MM.1S (cell line): Measurements from ENCODE around the gene ZNF516.
A peak's percentile ranks its signal among the peaks of the same experiment; 100 is the strongest.
"Not testable (repeated sequence)": the region's sequence is repeated elsewhere in the genome, so short reads cannot be mapped to it uniquely, and the experiment has no call there.

Source experiments
- DNase-seq: peaks from one replicate; pipeline ENCODE4 v3.0.0-alpha.2; 2015
- H2AFZ ChIP-seq: fragments of 300-600 bp; sonication (generic); 2 replicates; pipeline ENCODE4 v1.6.0; 2016; ENCODE audit warnings: antibody characterized with exemption, low read length
- H3F3A ChIP-seq: fragments of 300-600 bp; sonication (generic); 2 replicates; pipeline ENCODE4 v1.6.1; 2016; ENCODE audit warnings: mild to moderate bottlenecking, antibody characterized with exemption, low read length, moderate library complexity, mixed read lengths; ENCODE audit not compliant: insufficient read depth
- H3K27ac ChIP-seq: fragments of 300-600 bp; sonication (generic); 2 replicates; pipeline ENCODE4 v1.5.1; 2016; ENCODE audit warnings: mild to moderate bottlenecking, low read length
- H3K27me3 ChIP-seq: fragments of 300-600 bp; sonication (generic); replicated peaks from 2 replicates; pipeline ENCODE4 v1.6.0; 2016; ENCODE audit warnings: low read length; ENCODE audit not compliant: insufficient read depth
- H3K36me3 ChIP-seq: fragments of 300-600 bp; sonication (generic); replicated peaks from 2 replicates; pipeline ENCODE4 v1.6.1; 2016; ENCODE audit warnings: mild to moderate bottlenecking, low read length, mixed read lengths; ENCODE audit not compliant: insufficient read depth
- H3K4me1 ChIP-seq: fragments of 300-600 bp; sonication (generic); 2 replicates; pipeline ENCODE4 v1.6.1; 2016; ENCODE audit warnings: low read length, mixed read lengths
- H3K4me2 ChIP-seq: fragments of 300-600 bp; sonication (generic); 2 replicates; pipeline ENCODE4 v1.6.0; 2016; ENCODE audit warnings: low read depth, low read length
- H3K4me3 ChIP-seq: fragments of 300-600 bp; sonication (generic); 2 replicates; pipeline ENCODE4 v1.5.1; 2016; ENCODE audit warnings: low read length, mixed read lengths
- H3K79me2 ChIP-seq: fragments of 300-600 bp; sonication (generic); 2 replicates; pipeline ENCODE4 v1.6.1; 2016; ENCODE audit warnings: mixed run types, low read length, mixed read lengths
- H3K9ac ChIP-seq: fragments of 300-600 bp; sonication (generic); 2 replicates; pipeline ENCODE4 v1.6.1; 2016; ENCODE audit warnings: low read length, mixed read lengths
- H3K9me2 ChIP-seq: fragments of 300-600 bp; sonication (generic); replicated peaks from 2 replicates; pipeline ENCODE4 v1.6.1; 2016; ENCODE audit warnings: mild to moderate bottlenecking, low read length, mixed read lengths; ENCODE audit not compliant: insufficient read depth
- H3K9me3 ChIP-seq: fragments of 300-600 bp; sonication (generic); replicated peaks from 2 replicates; pipeline ENCODE4 v1.6.1; 2016; ENCODE audit warnings: mild to moderate bottlenecking, low read length, mixed read lengths; ENCODE audit not compliant: insufficient read depth
- H4K20me1 ChIP-seq: fragments of 300-600 bp; sonication (generic); 2 replicates; pipeline ENCODE4 v1.6.1; 2016; ENCODE audit warnings: mild to moderate bottlenecking, low read length, moderate library complexity, mixed read lengths; ENCODE audit not compliant: insufficient read depth
- EZH2 ChIP-seq: fragments of 300-600 bp; sonication (generic); optimal IDR thresholded peaks from 2 replicates; pipeline ENCODE3; 2017; ENCODE audit warnings: low read depth, mild to moderate bottlenecking, antibody characterized with exemption, low read length, mixed read lengths
- EZH2phosphoT487 ChIP-seq: fragments of 300-600 bp; sonication (generic); IDR thresholded peaks from 2 replicates; pipeline ENCODE4 v1.6.1; 2018; ENCODE audit warnings: antibody characterized with exemption, low read length
- TF ChIP-seq, protein P1 (sequence below): fragments of 300-600 bp; sonication (generic); IDR thresholded peaks from 2 replicates; pipeline ENCODE4 v1.5.1; 2016; ENCODE audit warnings: antibody characterized with exemption, low read length, mixed read lengths

The ZNF516 gene, protein sequence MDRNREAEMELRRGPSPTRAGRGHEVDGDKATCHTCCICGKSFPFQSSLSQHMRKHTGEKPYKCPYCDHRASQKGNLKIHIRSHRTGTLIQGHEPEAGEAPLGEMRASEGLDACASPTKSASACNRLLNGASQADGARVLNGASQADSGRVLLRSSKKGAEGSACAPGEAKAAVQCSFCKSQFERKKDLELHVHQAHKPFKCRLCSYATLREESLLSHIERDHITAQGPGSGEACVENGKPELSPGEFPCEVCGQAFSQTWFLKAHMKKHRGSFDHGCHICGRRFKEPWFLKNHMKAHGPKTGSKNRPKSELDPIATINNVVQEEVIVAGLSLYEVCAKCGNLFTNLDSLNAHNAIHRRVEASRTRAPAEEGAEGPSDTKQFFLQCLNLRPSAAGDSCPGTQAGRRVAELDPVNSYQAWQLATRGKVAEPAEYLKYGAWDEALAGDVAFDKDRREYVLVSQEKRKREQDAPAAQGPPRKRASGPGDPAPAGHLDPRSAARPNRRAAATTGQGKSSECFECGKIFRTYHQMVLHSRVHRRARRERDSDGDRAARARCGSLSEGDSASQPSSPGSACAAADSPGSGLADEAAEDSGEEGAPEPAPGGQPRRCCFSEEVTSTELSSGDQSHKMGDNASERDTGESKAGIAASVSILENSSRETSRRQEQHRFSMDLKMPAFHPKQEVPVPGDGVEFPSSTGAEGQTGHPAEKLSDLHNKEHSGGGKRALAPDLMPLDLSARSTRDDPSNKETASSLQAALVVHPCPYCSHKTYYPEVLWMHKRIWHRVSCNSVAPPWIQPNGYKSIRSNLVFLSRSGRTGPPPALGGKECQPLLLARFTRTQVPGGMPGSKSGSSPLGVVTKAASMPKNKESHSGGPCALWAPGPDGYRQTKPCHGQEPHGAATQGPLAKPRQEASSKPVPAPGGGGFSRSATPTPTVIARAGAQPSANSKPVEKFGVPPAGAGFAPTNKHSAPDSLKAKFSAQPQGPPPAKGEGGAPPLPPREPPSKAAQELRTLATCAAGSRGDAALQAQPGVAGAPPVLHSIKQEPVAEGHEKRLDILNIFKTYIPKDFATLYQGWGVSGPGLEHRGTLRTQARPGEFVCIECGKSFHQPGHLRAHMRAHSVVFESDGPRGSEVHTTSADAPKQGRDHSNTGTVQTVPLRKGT

GRCh38 chr18:76495006-76495370 is at the start of gene ZNF516:
TSS of gene ZNF516 (minus strand) at chr18:76495242. CDS start at chr18:76443054, 52,188 bp downstream.
- H3K4me2 ChIP-seq: peak within 1 kb of the TSS; percentile 87
- H3K27me3 ChIP-seq: no peaks in the 10 kb centered on the region; the same call in 1 of the 2 replicates
- H3K79me2 ChIP-seq: no peaks in the 10 kb centered on the region
- H2AFZ ChIP-seq: peak within 1 kb of the TSS; percentile 70
- peak within 1 kb of the TSS; percentile 89 for H3K4me3 ChIP-seq
- no peaks in the 10 kb centered on the region for H4K20me1 ChIP-seq
- DNase-seq: no peak
- H3K36me3 ChIP-seq: no peaks in the 10 kb centered on the region
- peak within 1 kb of the TSS; percentile 89; the same call in 1 of the 2 replicates for H3K27ac ChIP-seq
- H3K9me3 ChIP-seq: no peaks in the 10 kb centered on the region
- peaks cover 5% of the 10 kb centered on the region for H3K4me1 ChIP-seq
- H3K9ac ChIP-seq: peak within 1 kb of the TSS; percentile 74; the same call in 1 of the 2 replicates
- no peaks in the 10 kb centered on the region for H3K9me2 ChIP-seq
- H3F3A ChIP-seq: peaks cover 23% of the 10 kb centered on the region; the same call in 1 of the 2 replicates
- TF ChIP-seq EZH2 (no peak), EZH2phosphoT487 (no peak)
- TF ChIP-seq, protein P1, sequence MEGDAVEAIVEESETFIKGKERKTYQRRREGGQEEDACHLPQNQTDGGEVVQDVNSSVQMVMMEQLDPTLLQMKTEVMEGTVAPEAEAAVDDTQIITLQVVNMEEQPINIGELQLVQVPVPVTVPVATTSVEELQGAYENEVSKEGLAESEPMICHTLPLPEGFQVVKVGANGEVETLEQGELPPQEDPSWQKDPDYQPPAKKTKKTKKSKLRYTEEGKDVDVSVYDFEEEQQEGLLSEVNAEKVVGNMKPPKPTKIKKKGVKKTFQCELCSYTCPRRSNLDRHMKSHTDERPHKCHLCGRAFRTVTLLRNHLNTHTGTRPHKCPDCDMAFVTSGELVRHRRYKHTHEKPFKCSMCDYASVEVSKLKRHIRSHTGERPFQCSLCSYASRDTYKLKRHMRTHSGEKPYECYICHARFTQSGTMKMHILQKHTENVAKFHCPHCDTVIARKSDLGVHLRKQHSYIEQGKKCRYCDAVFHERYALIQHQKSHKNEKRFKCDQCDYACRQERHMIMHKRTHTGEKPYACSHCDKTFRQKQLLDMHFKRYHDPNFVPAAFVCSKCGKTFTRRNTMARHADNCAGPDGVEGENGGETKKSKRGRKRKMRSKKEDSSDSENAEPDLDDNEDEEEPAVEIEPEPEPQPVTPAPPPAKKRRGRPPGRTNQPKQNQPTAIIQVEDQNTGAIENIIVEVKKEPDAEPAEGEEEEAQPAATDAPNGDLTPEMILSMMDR: no peak

- Histone ChIP-seq H3F3A (no peaks in the 10 kb centered on the region), H3K4me1 (no peaks in the 10 kb centered on the region), H3K27ac (no peak overlapping the region), H3K27me3 (no peaks in the 10 kb centered on the region), H3K9ac (no peak overlapping the region), H3K4me3 (no peak overlapping the region), H3K9me3 (no peaks in the 10 kb centered on the region), H3K36me3 (no peaks in the 10 kb centered on the region), H2AFZ (no peak overlapping the region), H3K79me2 (no peaks in the 10 kb centered on the region), H3K9me2 (no peaks in the 10 kb centered on the region), H4K20me1 (no peaks in the 10 kb centered on the region), H3K4me2 (no peak overlapping the region)
- TF ChIP-seq EZH2: no peak
- TF ChIP-seq EZH2phosphoT487: no peak
- TF ChIP-seq, protein P1: no peak
- DNase-seq: no peak
These were observed 43.8 kb upstream of the ZNF516 start for GRCh38 chr18:76538846-76539245.

- H3K9me2 ChIP-seq: no peaks in the 10 kb centered on the region
- no peak overlapping the region for H3K9ac ChIP-seq
- no peak for DNase-seq
- H3F3A ChIP-seq: no peaks in the 10 kb centered on the region
- H2AFZ ChIP-seq: no peak overlapping the region
- no peaks in the 10 kb centered on the region for H3K9me3 ChIP-seq
- H3K27me3 ChIP-seq: no peaks in the 10 kb centered on the region
- H3K27ac ChIP-seq: no peak overlapping the region
- H3K4me2 ChIP-seq: no peak overlapping the region
- no peaks in the 10 kb centered on the region for H3K4me1 ChIP-seq
- TF ChIP-seq EZH2phosphoT487 (no peak), EZH2 (no peak)
- TF ChIP-seq, protein P1: no peak
- H3K36me3 ChIP-seq: no peaks in the 10 kb centered on the region
- no peaks in the 10 kb centered on the region for H4K20me1 ChIP-seq
- no peaks in the 10 kb centered on the region for H3K79me2 ChIP-seq
- H3K4me3 ChIP-seq: no peak overlapping the region
These were observed 42.6 kb upstream of the ZNF516 start for GRCh38 chr18:76537621-76538020.

DNA sequence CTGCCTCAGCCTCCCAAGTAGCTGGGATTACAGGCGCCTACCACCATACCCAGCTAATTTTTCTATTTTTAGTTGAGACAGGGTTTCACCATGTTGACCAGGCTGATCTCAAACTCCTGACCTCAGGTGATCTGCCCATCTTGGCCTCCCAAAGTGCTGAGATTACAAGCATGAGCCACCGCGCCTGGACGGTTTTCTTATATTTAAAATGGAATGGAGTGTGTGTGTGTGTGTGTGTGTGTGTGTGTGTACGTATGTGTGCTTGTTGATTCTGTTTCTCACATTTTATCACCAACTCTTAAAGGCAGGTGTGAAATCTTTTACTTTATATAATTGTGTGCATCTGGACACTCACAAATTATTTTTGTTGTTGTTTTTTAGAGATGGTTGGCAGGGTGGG is 41.6 kb upstream of the ZNF516 start:
- not testable (repeated sequence) for H3K27ac ChIP-seq, H3K4me1 ChIP-seq, H2AFZ ChIP-seq, DNase-seq, H3K79me2 ChIP-seq, H3K9ac ChIP-seq, H3F3A ChIP-seq, H3K4me2 ChIP-seq, H3K36me3 ChIP-seq, H3K4me3 ChIP-seq, H3K9me3 ChIP-seq, H3K9me2 ChIP-seq, H3K27me3 ChIP-seq, H4K20me1 ChIP-seq
